H1 (cell line): ENCODE measurements around the gene COL27A1. TPM values are rescaled to one million over a fixed set of nuclear protein-coding genes. Genes with fewer than 3 reads are reported as not detected.

Experiments
- CTCF ChIA-PET: fragments of 300-600 bp; sonication (Branson Sonifier 250); formaldehyde crosslinking; loops from one replicate; lab custom pipeline; 2021; ENCODE audit not compliant: partially characterized antibody; lab: Charles Lee
- POLR2A ChIA-PET: fragments of 300-600 bp; sonication (Branson Sonifier 250); formaldehyde crosslinking; loops from one replicate; lab custom pipeline; 2021; ENCODE audit warnings: inconsistent platforms; ENCODE audit not compliant: partially characterized antibody; lab: Charles Lee
- DNase-seq, 2 experiments: peaks; one replicate each; pipeline versions ENCODE4 v3.0.0 to v3.0.0-alpha.2; 2010 to 2022; ENCODE audit warnings: low spot score in 2 of 2, low read depth in 1 of 2, mixed read lengths in 1 of 2
- FAIRE-seq: peaks from 2 replicates; lab custom pipeline; 2011; peaks lifted over from hg19 to GRCh38; lab: Jason Lieb, UNC
- H2AFZ ChIP-seq: 2 replicates; pipeline ENCODE4 v1.8.1; 2012; ENCODE audit warnings: low read length, inconsistent platforms
- H2AK5ac ChIP-seq: 2 replicates; pipeline ENCODE4 v1.6.1; 2013; ENCODE audit warnings: low read depth, low read length
- H2BK120ac ChIP-seq: replicated peaks from 2 replicates; pipeline ENCODE3; 2013; ENCODE audit warnings: low read depth, low read length, inconsistent platforms
- H2BK12ac ChIP-seq: 2 replicates; pipeline ENCODE4 v1.6.1; 2013; ENCODE audit warnings: low read depth, low read length
- H2BK15ac ChIP-seq: 2 replicates; pipeline ENCODE4 v1.6.1; 2013; ENCODE audit warnings: low read length
- H2BK20ac ChIP-seq: 2 replicates; pipeline ENCODE4 v1.6.1; 2013; ENCODE audit warnings: low read length
- H2BK5ac ChIP-seq: 2 replicates; pipeline ENCODE4 v1.6.1; 2013; ENCODE audit warnings: low read depth, low read length
- H3K14ac ChIP-seq: 2 replicates; pipeline ENCODE4 v1.6.1; 2013; ENCODE audit warnings: inconsistent platforms; ENCODE audit not compliant: insufficient read length
- H3K18ac ChIP-seq: 2 replicates; pipeline ENCODE4 v1.6.1; 2013; ENCODE audit warnings: low read length; ENCODE audit errors: extremely low read depth
- H3K23ac ChIP-seq: 2 replicates; pipeline ENCODE4 v1.6.1; 2013; ENCODE audit warnings: inconsistent platforms; ENCODE audit not compliant: insufficient read length
- H3K23me2 ChIP-seq: 2 replicates; pipeline ENCODE4 v1.6.1; 2013; ENCODE audit warnings: low read depth, low read length
- H3K27ac ChIP-seq: 2 replicates; pipeline ENCODE4 v1.6.1; 2011; ENCODE audit warnings: low read depth, low read length, inconsistent platforms
- H3K27me3 ChIP-seq, 4 experiments: replicated peaks in 1 of 4; 1 replicate in 1 of 4; 2 replicates in 3 of 4; pipeline versions ENCODE4 v1.6.1 to v1.8.1; 2011 to 2013; ENCODE audit warnings: low read length in 3 of 4, mild to moderate bottlenecking in 3 of 4, inconsistent platforms in 2 of 4, mixed read lengths in 2 of 4, moderate library complexity in 1 of 4; ENCODE audit not compliant: control insufficient read depth in 3 of 4, insufficient read depth in 3 of 4; ENCODE audit errors: extremely low read depth in 1 of 4
- H3K36me3 ChIP-seq, 4 experiments: 2 replicates each; pipeline versions ENCODE4 v1.6.1 to v1.8.1; 2011 to 2013; ENCODE audit warnings: mild to moderate bottlenecking in 4 of 4, low read length in 3 of 4, moderate library complexity in 2 of 4, control low read depth in 1 of 4, inconsistent platforms in 1 of 4; ENCODE audit not compliant: insufficient read depth in 4 of 4, control insufficient read depth in 2 of 4
- H3K4ac ChIP-seq: replicated peaks from 2 replicates; pipeline ENCODE3; 2013; ENCODE audit warnings: low read length, low read depth, mixed read lengths, inconsistent platforms; ENCODE audit not compliant: insufficient read length
- H3K4me1 ChIP-seq, 4 experiments: replicated peaks in 1 of 4; 1 replicate in 1 of 4; 2 replicates in 3 of 4; pipeline versions ENCODE4 v1.6.1 to v1.8.1; 2011 to 2013; ENCODE audit warnings: low read length in 3 of 4, inconsistent platforms in 2 of 4, mixed read lengths in 1 of 4; ENCODE audit not compliant: insufficient read depth in 4 of 4, control insufficient read depth in 3 of 4
- H3K4me2 ChIP-seq, 2 experiments: 2 replicates each; pipeline versions ENCODE4 v1.6.1 to v1.8.1; 2011 to 2013; ENCODE audit warnings: low read depth in 2 of 2, low read length in 2 of 2, control low read depth in 1 of 2, inconsistent platforms in 1 of 2, mild to moderate bottlenecking in 1 of 2; ENCODE audit not compliant: insufficient read depth in 1 of 2
- H3K4me3 ChIP-seq, 4 experiments: fragments of 200-600, 300-600 bp in 1 of 4; sonication (generic), shearing (Covaris generic), sonication (Bioruptor Twin) in 1 of 4; 2 replicates each; pipeline versions ENCODE4 v1.5.1 to v1.8.1; 2011 to 2016; ENCODE audit warnings: low read length in 4 of 4, low read depth in 3 of 4, control low read depth in 2 of 4, inconsistent platforms in 2 of 4, mild to moderate bottlenecking in 2 of 4, mixed read lengths in 1 of 4, moderate library complexity in 1 of 4; ENCODE audit not compliant: insufficient read depth in 2 of 4; ENCODE audit errors: extremely low read depth in 1 of 4
- H3K56ac ChIP-seq: replicated peaks from 2 replicates; pipeline ENCODE3; 2013; ENCODE audit warnings: low read depth, mild to moderate bottlenecking, mixed read lengths, low read length, inconsistent platforms; ENCODE audit not compliant: insufficient read length
- H3K79me1 ChIP-seq: 2 replicates; pipeline ENCODE4 v1.6.1; 2013; ENCODE audit warnings: low read depth, low read length, control low read depth
- H3K79me2 ChIP-seq, 2 experiments: 2 replicates each; pipeline versions ENCODE4 v1.6.1 to v1.8.1; 2012 to 2013; ENCODE audit warnings: low read length in 2 of 2, mild to moderate bottlenecking in 2 of 2, inconsistent platforms in 1 of 2; ENCODE audit not compliant: insufficient read depth in 2 of 2, control insufficient read depth in 1 of 2
- H3K9ac ChIP-seq, 4 experiments: replicated peaks in 1 of 4; 1 replicate in 1 of 4; 2 replicates in 3 of 4; pipeline versions ENCODE4 v1.6.1 to v1.8.1; 2011 to 2013; ENCODE audit warnings: low read depth in 3 of 4, low read length in 3 of 4, control low read depth in 2 of 4, mild to moderate bottlenecking in 2 of 4, moderate library complexity in 2 of 4, inconsistent platforms in 1 of 4; ENCODE audit errors: extremely low read depth in 1 of 4
- H3K9me3 ChIP-seq, 2 experiments: 2 replicates each; pipeline versions ENCODE4 v1.6.1 to v1.8.1; 2012 to 2013; ENCODE audit warnings: mild to moderate bottlenecking in 2 of 2, moderate library complexity in 2 of 2, control low read depth in 1 of 2, inconsistent platforms in 1 of 2, low read depth in 1 of 2, low read length in 1 of 2, mixed read lengths in 1 of 2; ENCODE audit not compliant: insufficient read depth in 2 of 2
- H4K20me1 ChIP-seq, 2 experiments: replicated peaks in 1 of 2; 2 replicates each; pipeline versions ENCODE3 to v1.8.1; 2011 to 2013; ENCODE audit warnings: inconsistent platforms in 2 of 2, low read length in 2 of 2, mild to moderate bottlenecking in 1 of 2; ENCODE audit not compliant: insufficient read depth in 2 of 2, control insufficient read depth in 1 of 2
- H4K5ac ChIP-seq: 2 replicates; pipeline ENCODE4 v1.6.1; 2013; ENCODE audit warnings: low read length, low read depth, mixed read lengths, inconsistent platforms; ENCODE audit not compliant: insufficient read length
- H4K8ac ChIP-seq: 2 replicates; pipeline ENCODE4 v1.8.0; 2013; ENCODE audit warnings: mild to moderate bottlenecking, moderate library complexity, low read length, inconsistent platforms; ENCODE audit not compliant: insufficient read depth; ENCODE audit errors: extremely low read depth
- H4K91ac ChIP-seq: replicated peaks from 2 replicates; pipeline ENCODE3; 2013; ENCODE audit warnings: low read length, mixed read lengths, inconsistent platforms; ENCODE audit not compliant: insufficient read length
- EP300 ChIP-seq, 2 experiments: IDR thresholded peaks; 1 replicate in 1 of 2; 2 replicates in 1 of 2; pipeline ENCODE4 v1.6.1; 2011 to 2012; ENCODE audit warnings: low read depth in 2 of 2, low read length in 2 of 2, mild to moderate bottlenecking in 2 of 2, borderline replicate concordance in 1 of 2, inconsistent platforms in 1 of 2, moderate library complexity in 1 of 2
- MAFK ChIP-seq: IDR thresholded peaks from 2 replicates; pipeline ENCODE4 v1.6.1; 2012; ENCODE audit warnings: low read depth, mild to moderate bottlenecking, improper control_type of control experiment, low read length
- NRF1 ChIP-seq: IDR thresholded peaks from 2 replicates; pipeline ENCODE4 v1.6.1; 2011; ENCODE audit warnings: mild to moderate bottlenecking, low read depth, low read length, improper control_type of control experiment
- RAD21 ChIP-seq, 2 experiments: IDR thresholded peaks in 1 of 2; conservative IDR thresholded peaks in 1 of 2; 2 replicates each; pipeline ENCODE4 v1.6.1; 2011; ENCODE audit warnings: low read depth in 2 of 2, low read length in 2 of 2, improper control_type of control experiment in 1 of 2, inconsistent platforms in 1 of 2, mild to moderate bottlenecking in 1 of 2, moderate library complexity in 1 of 2
- WGBS, 2 experiments: shearing (Covaris generic) in 1 of 2; methylation state at CpG; one replicate each; pipeline versions ENCODE4 v1.1.6 to v1.1.7; 2013 to 2015; ENCODE audit warnings: low lambda C conversion rate in 2 of 2, mixed read lengths in 2 of 2, inconsistent platforms in 1 of 2, low coverage in 1 of 2, missing lambda C conversion rate in 1 of 2; ENCODE audit not compliant: insufficient replicate concordance in 2 of 2, insufficient coverage in 1 of 2, insufficient read length in 1 of 2; ENCODE audit errors: extremely low coverage in 1 of 2, missing lambda C conversion rate in 1 of 2; 5-methylcytosine and 5-hydroxymethylcytosine counted together
- polyA plus RNA-seq, 7 experiments: library from polyadenylated mRNA; depleted of rRNA in 3 of 7; stranded (reverse) in 5 of 7; unstranded in 2 of 7; fragments of >200 nt in 5 of 7; fragments of 200-250 nt in 2 of 7; gene quantifications; 1 replicate in 5 of 7; 2 replicates in 1 of 7; 4 replicates in 1 of 7; pipeline versions ENCODE4 v1.2.1 to v1.2.3, GENCODE V29; 2011 to 2013; ENCODE audit warnings: missing spikeins in 2 of 7, mixed read lengths in 2 of 7
- total RNA-seq: library from RNA; stranded (reverse); fragmentation: NEBNext Ultra II Directional; extraction: Animal tissue kit (Norgen Biotek cat#: 25700); gene quantifications from 2 replicates; pipeline ENCODE4 v1.2.1, GENCODE V29; 2021
- TF ChIP-seq, protein P1 (sequence below), 3 experiments: IDR thresholded peaks; 1 replicate in 2 of 3; 2 replicates in 1 of 3; pipeline versions ENCODE4 v1.5.1 to v1.6.1; 2011; ENCODE audit warnings: low read length in 3 of 3, mild to moderate bottlenecking in 3 of 3, inconsistent platforms in 2 of 3, low read depth in 1 of 3, moderate library complexity in 1 of 3; ENCODE audit not compliant: insufficient read depth in 1 of 3; ENCODE audit errors: control extremely low read depth in 1 of 3

COL27A1 gene
- total and polyA plus RNA-seq, 2 of the 8 experiments (the other 6 are each of a cell fraction or from before 2014, with no cell fraction given): 15.1 to 22.8 TPM

GRCh38 chr9:114271556-114272510 lies 116.5 kb downstream of the COL27A1 start:
- Histone ChIP-seq H3K14ac (no peak overlapping the region), H2BK5ac (no peak overlapping the region), H2BK15ac (no peak overlapping the region), H3K9ac (no peak overlapping the region), H2AK5ac (no peak overlapping the region), H3K27ac (no peak overlapping the region)
- FAIRE-seq: no peak
- TF ChIP-seq EP300 (IDR thresholded peaks at IDR 0.05; ENCODE audit: borderline replicate concordance in 1 of 2, low read depth in 2 of 2, low read length in 2 of 2) (no peak), NRF1 (no peak), MAFK (peak; percentile 61; the same call in 1 of the 2 replicates), RAD21 (IDR thresholded peaks at IDR 0.05 in 1 of 2, conservative IDR thresholded peaks at IDR 0.05 in 1 of 2; ENCODE audit: low read depth in 2 of 2, low read length in 2 of 2) (peak; percentile 70 to 77)
- TF ChIP-seq, protein P1, sequence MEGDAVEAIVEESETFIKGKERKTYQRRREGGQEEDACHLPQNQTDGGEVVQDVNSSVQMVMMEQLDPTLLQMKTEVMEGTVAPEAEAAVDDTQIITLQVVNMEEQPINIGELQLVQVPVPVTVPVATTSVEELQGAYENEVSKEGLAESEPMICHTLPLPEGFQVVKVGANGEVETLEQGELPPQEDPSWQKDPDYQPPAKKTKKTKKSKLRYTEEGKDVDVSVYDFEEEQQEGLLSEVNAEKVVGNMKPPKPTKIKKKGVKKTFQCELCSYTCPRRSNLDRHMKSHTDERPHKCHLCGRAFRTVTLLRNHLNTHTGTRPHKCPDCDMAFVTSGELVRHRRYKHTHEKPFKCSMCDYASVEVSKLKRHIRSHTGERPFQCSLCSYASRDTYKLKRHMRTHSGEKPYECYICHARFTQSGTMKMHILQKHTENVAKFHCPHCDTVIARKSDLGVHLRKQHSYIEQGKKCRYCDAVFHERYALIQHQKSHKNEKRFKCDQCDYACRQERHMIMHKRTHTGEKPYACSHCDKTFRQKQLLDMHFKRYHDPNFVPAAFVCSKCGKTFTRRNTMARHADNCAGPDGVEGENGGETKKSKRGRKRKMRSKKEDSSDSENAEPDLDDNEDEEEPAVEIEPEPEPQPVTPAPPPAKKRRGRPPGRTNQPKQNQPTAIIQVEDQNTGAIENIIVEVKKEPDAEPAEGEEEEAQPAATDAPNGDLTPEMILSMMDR (IDR thresholded peaks at IDR 0.05; ENCODE audit: control extremely low read depth in 1 of 3, insufficient read depth in 1 of 3, low read depth in 1 of 3, low read length in 3 of 3): peak; percentile 66 to 69 (median 66)
- TF ChIP-seq, all 59 proteins: peak for 3
- DNase-seq: peak in 1 of 2 experiments; percentile 80
- peaks cover 0 to 3% of the 10 kb centered on the region in 2 experiments for H4K20me1 ChIP-seq
- H3K4ac ChIP-seq: no peak overlapping the region
- no peaks in the 10 kb centered on the region for H3K27me3 ChIP-seq
- H3K4me3 ChIP-seq: no peak overlapping the region
- no peak overlapping the region for H2BK12ac ChIP-seq
- H3K4me2 ChIP-seq: no peak overlapping the region
- H4K91ac ChIP-seq: no peak overlapping the region
- H3K4me1 ChIP-seq: no peaks in the 10 kb centered on the region
- H2AFZ ChIP-seq: no peak overlapping the region
- H2BK120ac ChIP-seq: no peak overlapping the region
- no peaks in the 10 kb centered on the region for H3K79me1 ChIP-seq
- no peak overlapping the region for H4K8ac ChIP-seq
- H3K23ac ChIP-seq: no peak overlapping the region
- H3K18ac ChIP-seq: no peak overlapping the region
- ChIA-PET POLR2A (no interaction called here), CTCF (interaction anchor here (0.5 to 17.3 kb wide), 41 partner anchors 9 to 462 kb away, joined by 3 to 206 read pairs (median 6); partner anchors contain the start of genes COL27A1 and KIF12)
- no peak overlapping the region for H2BK20ac ChIP-seq
- WGBS, 2 experiments: 75% methylated on average over 18 of the region's 18 CpGs; no CpG with 5 or more reads in 1 of the 2 experiments
- H3K79me2 ChIP-seq: no peaks in the 10 kb centered on the region
- no peak overlapping the region for H3K56ac ChIP-seq
- H3K36me3 ChIP-seq: no peaks in the 10 kb centered on the region; a peak in 1 of 8 replicates
- H3K23me2 ChIP-seq: no peaks in the 10 kb centered on the region
- H3K9me3 ChIP-seq: no peaks in the 10 kb centered on the region
- no peak overlapping the region for H4K5ac ChIP-seq
